K562 (cell line): ENCODE results near the gene RELL1.

Experiments used
- MAZ ChIP-seq, 2 experiments: fragments of 450-650 bp in 1 of 2; sonication (generic) in 1 of 2; formaldehyde crosslinking; IDR thresholded peaks in 1 of 2; conservative IDR thresholded peaks in 1 of 2; 2 replicates each; pipeline versions ENCODE4 v1.4.0 to v1.5.0; 2020; ENCODE audit warnings: mild to moderate bottlenecking in 1 of 2, missing genetic modification reagents in 1 of 2
- RBM39 ChIP-seq: fragments of 200-400 bp; formaldehyde crosslinking; optimal IDR thresholded peaks from 2 replicates; pipeline ENCODE3; 2018; ENCODE audit warnings: low read depth, low read length
- REST ChIP-seq, 2 experiments: fragments of 450-650 bp; formaldehyde crosslinking in 1 of 2; IDR thresholded peaks; 2 replicates each; pipeline versions ENCODE4 v1.4.0 to v1.6.1; 2014 to 2020; ENCODE audit warnings: mild to moderate bottlenecking in 2 of 2, borderline replicate concordance in 1 of 2, low read depth in 1 of 2
- SP1 ChIP-seq: sonication (generic); formaldehyde crosslinking; IDR thresholded peaks from 2 replicates; pipeline ENCODE4 v1.8.1; 2022; ENCODE audit warnings: mild to moderate bottlenecking, missing genetic modification reagents
- YY1 ChIP-seq, 3 experiments: IDR thresholded peaks; 2 replicates each; pipeline ENCODE4 v1.6.1; 2011; ENCODE audit warnings: low read length in 2 of 3, mild to moderate bottlenecking in 2 of 3, moderate library complexity in 2 of 3, borderline replicate concordance in 1 of 3, control low read depth in 1 of 3, low read depth in 1 of 3; ENCODE audit not compliant: insufficient read depth in 3 of 3, insufficient replicate concordance in 2 of 3, control insufficient read depth in 1 of 3, insufficient read length in 1 of 3; ENCODE audit errors: extremely low read depth in 1 of 3
- ZZZ3 ChIP-seq: fragments of 450-650 bp; IDR thresholded peaks from 2 replicates; pipeline ENCODE4 v1.6.1; 2016; ENCODE audit warnings: antibody characterized with exemption, mild to moderate bottlenecking, moderate library complexity

GRCh38 chr4:37561196-37561802 lies 124.9 kb downstream of the RELL1 start:
- TF ChIP-seq MAZ (CRISPR knock-in tag; conservative IDR thresholded peaks at IDR 0.05 in 1 of 2, IDR thresholded peaks at IDR 0.05 in 1 of 2) (no peak), RBM39 (no peak), SP1 (0 out of 2 replicates have a peak, but pooled peaks have one; percentile 8), ZZZ3 (no peak), YY1 (IDR thresholded peaks at IDR 0.05; ENCODE audit: borderline replicate concordance in 1 of 3, control insufficient read depth in 1 of 3, extremely low read depth in 1 of 3, insufficient read depth in 3 of 3, insufficient read length in 1 of 3, insufficient replicate concordance in 2 of 3, low read depth in 1 of 3, low read length in 2 of 3) (no peak), REST (IDR thresholded peaks at IDR 0.05; ENCODE audit: borderline replicate concordance) (no peak), REST (CRISPR knock-in tag; IDR thresholded peaks at IDR 0.05; ENCODE audit: low read depth) (no peak)
